Measurements from ENCODE around the gene EAF2.

EAF2 gene

GRCh38 chr3:121918779-121919483 lies 83.9 kb downstream of the EAF2 start:
- Histone ChIP-seq H3K4me3 (ENCODE audit: low read length) (no peak overlapping the region), H3K36me3 (ENCODE audit: insufficient read depth, low read length) (no peaks in the 10 kb centered on the region), H2AFZ (ENCODE audit: low read depth, low read length) (no peak overlapping the region), H3K4me1 (ENCODE audit: insufficient read depth, low read length) (no peaks in the 10 kb centered on the region), H3K27me3 (ENCODE audit: insufficient read depth, low read length) (no peaks in the 10 kb centered on the region), H3K9me3 (ENCODE audit: low read length) (no peaks in the 10 kb centered on the region)

GRCh38 chr3:121924734-121925133 lies 89.7 kb downstream of the EAF2 start:
- no peak overlapping the region for H3K4me3 ChIP-seq (ENCODE audit: low read length)
- H2AFZ ChIP-seq (ENCODE audit: low read depth, low read length), result no peak overlapping the region
- H3K9me3 ChIP-seq (ENCODE audit: low read length), result peaks cover 2% of the 10 kb centered on the region
- no peaks in the 10 kb centered on the region for H3K36me3 ChIP-seq (ENCODE audit: insufficient read depth, low read length)
- H3K27me3 ChIP-seq (ENCODE audit: insufficient read depth, low read length), result no peaks in the 10 kb centered on the region
- no peaks in the 10 kb centered on the region for H3K4me1 ChIP-seq (ENCODE audit: insufficient read depth, low read length)

- no peak overlapping the region for H2AFZ ChIP-seq (ENCODE audit: low read depth, low read length)
- H3K27me3 ChIP-seq (ENCODE audit: insufficient read depth, low read length), result no peaks in the 10 kb centered on the region
- no peak overlapping the region for H3K4me3 ChIP-seq (ENCODE audit: low read length)
- no peaks in the 10 kb centered on the region for H3K4me1 ChIP-seq (ENCODE audit: insufficient read depth, low read length)
- peaks cover 2% of the 10 kb centered on the region for H3K9me3 ChIP-seq (ENCODE audit: low read length)
- H3K36me3 ChIP-seq (ENCODE audit: insufficient read depth, low read length), result no peaks in the 10 kb centered on the region
These were observed 91.4 kb downstream of the EAF2 start for GRCh38 chr3:121926380-121926779.
